ENCODE measurements around the gene THSD8. TPM values are rescaled to one million over a fixed set of nuclear protein-coding genes. Genes with fewer than 3 reads are reported as not detected.

The THSD8 gene
- total RNA-seq, 2 donors from 2014 or later, result not detected

DNA sequence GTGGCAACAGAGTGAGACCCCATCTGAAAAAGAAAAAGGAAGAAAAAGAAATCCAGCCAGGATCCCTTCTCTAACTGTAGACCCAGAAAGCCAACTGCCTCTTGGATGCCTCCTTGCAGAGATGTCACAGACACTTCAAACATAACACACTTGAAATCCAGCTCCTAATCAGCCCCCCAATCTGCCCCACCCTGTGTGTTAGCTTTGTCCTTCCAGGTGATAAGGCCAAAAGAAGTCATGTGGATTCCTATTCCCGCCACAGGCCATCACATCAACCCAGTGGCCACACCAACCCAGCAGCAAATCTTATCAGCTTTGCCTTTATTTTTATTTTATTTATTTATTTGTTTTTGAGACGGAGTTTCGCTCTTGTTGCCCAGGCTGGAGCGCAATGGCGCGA is 42.2 kb upstream of the THSD8 start:
- H3K36me3 ChIP-seq, result peaks cover 9% of the 10 kb centered on the region
- no peaks in the 10 kb centered on the region for H3K9me3 ChIP-seq
- H3K4me1 ChIP-seq (ENCODE audit: control insufficient read depth in 1 of 2, low read depth in 2 of 2), result peaks cover 8 to 13% of the 10 kb centered on the region in 2 donors
- ATAC-seq (ENCODE audit: insufficient number of reproducible peaks, low FRiP score, low read depth), result no peak
- no peak overlapping the region for H3K4me3 ChIP-seq
- no peak for DNase-seq (ENCODE audit: low spot score)
- no peak overlapping the region for H3K27ac ChIP-seq
- TF ChIP-seq, protein P1, sequence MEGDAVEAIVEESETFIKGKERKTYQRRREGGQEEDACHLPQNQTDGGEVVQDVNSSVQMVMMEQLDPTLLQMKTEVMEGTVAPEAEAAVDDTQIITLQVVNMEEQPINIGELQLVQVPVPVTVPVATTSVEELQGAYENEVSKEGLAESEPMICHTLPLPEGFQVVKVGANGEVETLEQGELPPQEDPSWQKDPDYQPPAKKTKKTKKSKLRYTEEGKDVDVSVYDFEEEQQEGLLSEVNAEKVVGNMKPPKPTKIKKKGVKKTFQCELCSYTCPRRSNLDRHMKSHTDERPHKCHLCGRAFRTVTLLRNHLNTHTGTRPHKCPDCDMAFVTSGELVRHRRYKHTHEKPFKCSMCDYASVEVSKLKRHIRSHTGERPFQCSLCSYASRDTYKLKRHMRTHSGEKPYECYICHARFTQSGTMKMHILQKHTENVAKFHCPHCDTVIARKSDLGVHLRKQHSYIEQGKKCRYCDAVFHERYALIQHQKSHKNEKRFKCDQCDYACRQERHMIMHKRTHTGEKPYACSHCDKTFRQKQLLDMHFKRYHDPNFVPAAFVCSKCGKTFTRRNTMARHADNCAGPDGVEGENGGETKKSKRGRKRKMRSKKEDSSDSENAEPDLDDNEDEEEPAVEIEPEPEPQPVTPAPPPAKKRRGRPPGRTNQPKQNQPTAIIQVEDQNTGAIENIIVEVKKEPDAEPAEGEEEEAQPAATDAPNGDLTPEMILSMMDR (IDR thresholded peaks at IDR 0.05), result no peak
- no peaks in the 10 kb centered on the region for H3K27me3 ChIP-seq (replicated peaks; ENCODE audit: insufficient read depth)

DNA sequence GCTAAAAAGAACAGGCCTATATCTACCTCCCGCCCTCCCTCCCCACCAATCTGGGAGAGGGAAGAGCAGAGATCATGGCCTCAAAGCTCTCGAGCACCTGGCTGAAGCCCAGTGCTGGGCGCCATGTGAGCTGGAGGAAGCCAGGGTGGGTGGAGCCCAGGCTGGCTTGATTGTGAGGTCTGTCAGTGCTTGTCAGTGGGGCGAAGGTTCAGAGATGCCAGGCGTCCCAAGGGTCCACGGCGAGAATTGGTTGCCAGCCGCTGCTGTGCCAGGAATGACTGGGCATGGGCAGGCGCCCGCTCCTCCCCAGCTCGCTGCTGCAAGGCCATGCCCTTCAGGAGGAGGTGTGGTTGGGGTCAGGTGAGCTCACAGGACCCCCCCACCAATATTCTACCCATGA is 38.8 kb upstream of the THSD8 start:
- Histone ChIP-seq H3K27me3 (replicated peaks; ENCODE audit: insufficient read depth) (no peaks in the 10 kb centered on the region), H3K9me3 (no peaks in the 10 kb centered on the region), H3K27ac (no peak overlapping the region), H3K36me3 (peaks cover 18% of the 10 kb centered on the region), H3K4me3 (no peak overlapping the region), H3K4me1 (ENCODE audit: control insufficient read depth in 1 of 2, low read depth in 2 of 2) (peaks cover 0 to under 1% of the 10 kb centered on the region in 2 donors)
- TF ChIP-seq, protein P1 (IDR thresholded peaks at IDR 0.05), result no peak
- ATAC-seq (ENCODE audit: insufficient number of reproducible peaks, low FRiP score, low read depth), result no peak
- DNase-seq (ENCODE audit: low spot score), result no peak

DNA sequence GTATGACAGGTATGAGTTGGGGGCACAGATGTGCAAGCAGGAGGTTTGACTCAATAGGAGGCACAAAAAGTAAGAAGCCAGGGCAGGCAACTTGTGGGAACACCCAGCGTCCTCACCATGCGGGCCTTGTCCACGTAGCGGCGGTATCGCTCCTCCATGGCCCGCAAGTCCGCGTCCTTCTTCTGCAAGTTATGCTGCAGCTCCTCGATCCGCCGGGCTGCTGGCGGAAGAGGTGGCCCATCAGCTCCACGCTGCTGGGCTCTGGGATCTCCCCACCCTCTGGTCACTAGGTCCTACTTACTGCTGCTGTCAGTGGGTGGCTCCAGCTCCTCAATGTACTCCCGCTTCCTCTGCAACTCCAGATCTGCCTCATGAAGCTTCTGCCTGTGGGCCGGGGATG is 37.2 kb upstream of the THSD8 start:
- TF ChIP-seq, protein P1 (IDR thresholded peaks at IDR 0.05), result no peak
- no peaks in the 10 kb centered on the region for H3K27me3 ChIP-seq (replicated peaks; ENCODE audit: insufficient read depth)
- no peak overlapping the region for H3K4me3 ChIP-seq
- no peak for ATAC-seq (ENCODE audit: insufficient number of reproducible peaks, low FRiP score, low read depth)
- no peaks in the 10 kb centered on the region for H3K4me1 ChIP-seq (ENCODE audit: control insufficient read depth in 1 of 2, low read depth in 2 of 2)
- DNase-seq (ENCODE audit: low spot score), result no peak
- peaks cover 18% of the 10 kb centered on the region for H3K36me3 ChIP-seq
- no peak overlapping the region for H3K27ac ChIP-seq
- H3K9me3 ChIP-seq, result no peaks in the 10 kb centered on the region

DNA sequence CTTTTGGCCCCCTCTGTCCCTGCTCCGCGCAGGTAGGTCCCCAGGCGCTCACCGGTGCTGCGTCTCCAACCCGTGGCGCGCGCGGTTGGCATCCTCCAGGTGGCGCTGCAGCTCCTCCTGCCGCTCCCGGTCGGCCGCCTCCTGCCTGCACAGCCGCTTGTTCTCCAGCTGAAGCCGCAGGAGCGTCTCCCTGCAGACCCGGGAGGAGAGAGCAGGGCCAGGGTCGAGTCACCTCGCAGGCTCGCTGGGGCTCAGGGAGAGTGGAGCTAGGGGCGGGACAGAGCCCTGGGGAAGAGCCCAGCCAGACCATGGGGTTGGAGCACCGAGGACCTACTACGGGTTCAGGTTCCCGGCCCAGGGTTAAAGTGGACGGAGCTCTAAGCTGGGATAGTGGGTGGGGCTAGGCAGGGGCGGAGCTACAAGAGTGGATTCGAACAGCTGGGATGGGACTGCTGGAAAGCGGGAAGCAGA is 35.8 kb upstream of the THSD8 start:
- H3K36me3 ChIP-seq, result peaks cover 22% of the 10 kb centered on the region

DNA sequence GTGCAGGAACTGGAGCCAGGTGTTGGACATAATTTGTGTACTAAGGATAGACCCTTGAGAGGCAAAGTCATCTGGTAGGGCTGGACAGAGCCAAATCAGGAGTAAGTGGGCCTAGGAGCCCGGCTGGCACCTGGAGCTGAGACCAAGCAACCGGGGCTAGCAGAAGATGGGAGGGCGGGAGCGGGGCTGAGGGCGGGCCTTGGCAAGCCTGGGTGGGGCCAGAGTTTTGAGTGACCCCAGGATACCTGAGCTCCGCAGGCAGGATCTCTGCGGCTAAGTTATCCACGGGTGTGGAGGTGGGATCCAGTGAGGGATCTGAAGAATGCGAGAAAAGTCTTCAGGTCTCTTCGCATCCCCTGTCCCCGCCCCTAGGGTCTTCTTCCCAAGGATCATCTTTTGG is 34.7 kb upstream of the THSD8 start:
- Histone ChIP-seq H3K9me3 (no peaks in the 10 kb centered on the region), H3K4me3 (no peak overlapping the region), H3K4me1 (ENCODE audit: control insufficient read depth in 1 of 2, low read depth in 2 of 2) (peaks cover 0 to 12% of the 10 kb centered on the region in 2 donors), H3K27ac (no peak overlapping the region), H3K27me3 (replicated peaks; ENCODE audit: insufficient read depth) (no peaks in the 10 kb centered on the region), H3K36me3 (peaks cover 22% of the 10 kb centered on the region)
- no peak for ATAC-seq (ENCODE audit: insufficient number of reproducible peaks, low FRiP score, low read depth)
- DNase-seq (ENCODE audit: low spot score), result no peak
- TF ChIP-seq, protein P1 (IDR thresholded peaks at IDR 0.05), result no peak

More for the DNA sequence above, 35.8 kb upstream of the THSD8 start:
- Histone ChIP-seq H3K27me3 (replicated peaks; ENCODE audit: insufficient read depth) (no peaks in the 10 kb centered on the region), H3K4me3 (peak overlapping the region; percentile 66), H3K9me3 (no peaks in the 10 kb centered on the region), H3K27ac (no peak overlapping the region), H3K4me1 (ENCODE audit: control insufficient read depth in 1 of 2, low read depth in 2 of 2) (peaks cover 0 to under 1% of the 10 kb centered on the region in 2 donors)
- ATAC-seq (ENCODE audit: insufficient number of reproducible peaks, low FRiP score, low read depth) (no peak), DNase-seq (ENCODE audit: low spot score) (no peak)
- TF ChIP-seq, protein P1 (IDR thresholded peaks at IDR 0.05), result peak; percentile 73

Data from thoracic aorta (tissue), 2 donors.